Small intestine (tissue), 7 donors: ENCODE measurements around the gene PPM1J. TPM values are rescaled to one million over a fixed set of nuclear protein-coding genes. Genes with fewer than 3 reads are reported as not detected.

Experiments used
- DNase-seq, 2 donors: peaks; one replicate each; pipeline versions ENCODE4 v3.0.0 to v3.0.0-alpha.2; 2013
- FAIRE-seq: peaks from 2 replicates; lab custom pipeline; 2012; peaks lifted over from hg19 to GRCh38; lab: Jason Lieb, UNC
- H3K27ac ChIP-seq, 3 donors: one replicate each; pipeline ENCODE4 v1.5.1; 2013; ENCODE audit warnings: low read length in 2 of 3, mild to moderate bottlenecking in 2 of 3, control low read depth in 1 of 3, inconsistent platforms in 1 of 3, low read depth in 1 of 3, moderate library complexity in 1 of 3
- H3K27me3 ChIP-seq, 3 donors: one replicate each; pipeline ENCODE4 v1.6.1; 2013; ENCODE audit warnings: low read length in 3 of 3, inconsistent platforms in 1 of 3; ENCODE audit not compliant: control insufficient read depth in 3 of 3, insufficient read depth in 3 of 3
- H3K36me3 ChIP-seq, 3 donors: one replicate each; pipeline ENCODE4 v1.6.1; 2013; ENCODE audit warnings: low read length in 3 of 3, inconsistent platforms in 1 of 3, low read depth in 1 of 3, mild to moderate bottlenecking in 1 of 3, moderate library complexity in 1 of 3; ENCODE audit not compliant: control insufficient read depth in 3 of 3, insufficient read depth in 2 of 3
- H3K4me1 ChIP-seq, 3 donors: one replicate each; pipeline ENCODE4 v1.6.1; 2013; ENCODE audit warnings: low read length in 2 of 3, inconsistent platforms in 1 of 3, low read depth in 1 of 3, mild to moderate bottlenecking in 1 of 3, moderate library complexity in 1 of 3; ENCODE audit not compliant: control insufficient read depth in 3 of 3, insufficient read depth in 2 of 3
- H3K4me3 ChIP-seq, 3 donors: one replicate each; pipeline ENCODE4 v1.5.1; 2013; ENCODE audit warnings: low read length in 3 of 3, control low read depth in 1 of 3, inconsistent platforms in 1 of 3, low read depth in 1 of 3, mild to moderate bottlenecking in 1 of 3, moderate library complexity in 1 of 3
- H3K9me3 ChIP-seq, 2 donors: one replicate each; pipeline ENCODE4 v1.6.1; 2013; ENCODE audit warnings: low read depth in 1 of 2, low read length in 1 of 2; ENCODE audit not compliant: control insufficient read depth in 2 of 2, insufficient read depth in 1 of 2
- WGBS, 3 donors: extraction: QIAGEN DNeasy Blood & Tissue Kit; methylation state at CpG; one replicate each; pipeline ENCODE4 v1.1.7; 2013; 5-methylcytosine and 5-hydroxymethylcytosine counted together
- polyA plus RNA-seq, 4 donors: library from polyadenylated mRNA; stranded (reverse) in 3 of 4; unstranded in 1 of 4; fragments of 200-250 nt in 3 of 4; fragments of 120-200 nt in 1 of 4; gene quantifications; one replicate each; pipeline versions ENCODE4 v1.2.1 to v1.2.3, GENCODE V29; 2013
- donor health status: healthy with polysubstance abuse.
- donor health status: control.
- donor health status: control.
- donor health status: Bipolar disorder and iron deficiency.
- donor health status: healthy.

The PPM1J gene
- polyA plus RNA-seq, 4 donors: 0.35 to 1.00 TPM; not detected in 2

- H3K4me3 ChIP-seq: no peak overlapping the region
- 81 to 91% (median 90%) methylated on average over 11 of the region's 11 CpGs for WGBS, 3 donors
- DNase-seq (no peak), FAIRE-seq (no peak)
- peaks cover 0 to 13% (median 0%) of the 10 kb centered on the region in 3 donors for H3K4me1 ChIP-seq
- H3K36me3 ChIP-seq: no peaks in the 10 kb centered on the region
- H3K9me3 ChIP-seq: no peaks in the 10 kb centered on the region
- H3K27ac ChIP-seq: no peak overlapping the region
- peaks cover 0 to 37% (median 0%) of the 10 kb centered on the region in 3 donors for H3K27me3 ChIP-seq
Measured at GRCh38 chr1:112711670-112712069, 3.5 kb downstream of the PPM1J start.

- H3K27me3 ChIP-seq: peaks cover 0 to 37% (median 0%) of the 10 kb centered on the region in 3 donors
- FAIRE-seq (no peak), DNase-seq (no peak)
Measured at GRCh38 chr1:112711041-112711440, 4.1 kb downstream of the PPM1J start.

GRCh38 chr1:112710586-112710985 lies 4.5 kb downstream of the PPM1J start:
- DNase-seq: no peak
- no peak overlapping the region for H3K4me3 ChIP-seq
- peaks cover 0 to 37% (median 0%) of the 10 kb centered on the region in 3 donors for H3K27me3 ChIP-seq
- no peak overlapping the region for H3K27ac ChIP-seq
- peaks cover 0 to 16% (median 4%) of the 10 kb centered on the region in 3 donors for H3K4me1 ChIP-seq
- H3K36me3 ChIP-seq: no peaks in the 10 kb centered on the region
- WGBS, 3 donors: 77 to 95% (median 92%) methylated on average over 3 of the region's 3 CpGs
- no peak for FAIRE-seq
- H3K9me3 ChIP-seq: no peaks in the 10 kb centered on the region

More at GRCh38 chr1:112711041-112711440, 4.1 kb downstream of the PPM1J start:
- peaks cover 0 to 13% (median 1%) of the 10 kb centered on the region in 3 donors for H3K4me1 ChIP-seq
- no peak overlapping the region for H3K4me3 ChIP-seq
- WGBS, 3 donors: 71 to 84% (median 80%) methylated on average over 7 of the region's 7 CpGs
- no peak overlapping the region for H3K27ac ChIP-seq
- no peaks in the 10 kb centered on the region for H3K9me3 ChIP-seq
- no peaks in the 10 kb centered on the region for H3K36me3 ChIP-seq

DNA sequence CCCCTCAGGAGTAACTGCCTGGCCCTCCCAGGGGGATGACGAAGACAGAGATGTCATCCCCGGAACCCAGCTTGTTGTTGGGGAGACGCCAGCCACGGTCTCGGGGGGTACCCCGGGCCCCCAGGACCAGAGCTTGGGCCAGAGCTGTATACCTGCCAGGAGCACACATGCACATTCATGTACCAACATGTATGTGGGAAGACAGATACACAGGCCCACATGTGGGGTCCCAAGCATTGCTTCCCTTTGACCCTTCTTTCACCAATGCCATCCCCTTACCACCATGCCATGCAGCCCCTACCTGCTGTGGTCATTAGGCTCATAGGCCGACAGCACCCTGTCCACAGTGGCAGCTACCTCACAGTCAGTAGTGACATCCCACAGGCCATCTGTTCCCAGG lies 5.0 kb downstream of the PPM1J start:
- no peak for FAIRE-seq
- 90 to 91% (median 90%) methylated on average over 7 of the region's 7 CpGs for WGBS, 3 donors

GRCh38 chr1:112708489-112708888 lies 6.6 kb downstream of the PPM1J start:
- H3K36me3 ChIP-seq: peaks cover 0 to 5% (median 2%) of the 10 kb centered on the region in 3 donors
- H3K27me3 ChIP-seq: peaks cover 0 to 24% (median 0%) of the 10 kb centered on the region in 3 donors
- H3K4me1 ChIP-seq: peaks cover 5 to 27% (median 8%) of the 10 kb centered on the region in 3 donors
- no peak for FAIRE-seq
- DNase-seq: no peak
- WGBS, 3 donors: 89 to 96% (median 91%) methylated on average over 3 of the region's 3 CpGs
- H3K27ac ChIP-seq: no peak overlapping the region
- H3K9me3 ChIP-seq: no peaks in the 10 kb centered on the region
- no peak overlapping the region for H3K4me3 ChIP-seq

More for the DNA sequence above, 5.0 kb downstream of the PPM1J start:
- no peak overlapping the region for H3K27ac ChIP-seq
- H3K4me3 ChIP-seq: no peak overlapping the region
- H3K27me3 ChIP-seq: peaks cover 0 to 37% (median 0%) of the 10 kb centered on the region in 3 donors
- no peak for DNase-seq
- peaks cover 0 to 21% (median 4%) of the 10 kb centered on the region in 3 donors for H3K4me1 ChIP-seq
- no peaks in the 10 kb centered on the region for H3K9me3 ChIP-seq
- H3K36me3 ChIP-seq: no peaks in the 10 kb centered on the region

DNA sequence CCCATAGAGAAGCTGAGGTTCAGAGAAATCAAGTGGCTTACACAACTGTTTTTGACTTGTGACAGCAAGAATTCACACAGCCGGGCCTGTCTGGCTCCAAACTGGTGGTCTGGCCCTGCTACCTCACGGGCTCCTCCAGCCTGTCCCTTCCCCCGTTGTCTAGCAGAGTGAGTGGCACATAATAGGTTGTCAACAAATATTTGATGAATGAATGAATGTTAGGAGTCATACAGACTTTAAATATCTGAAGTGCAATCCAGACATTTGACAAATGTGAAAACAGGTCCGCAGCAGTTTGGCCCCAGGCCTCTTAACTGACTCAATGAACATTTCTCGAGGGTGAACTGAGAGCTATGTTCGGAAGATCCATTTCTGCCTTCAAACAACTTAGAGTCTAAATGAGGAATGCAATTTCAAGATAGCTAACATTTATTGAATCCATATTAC lies 7.1 kb downstream of the PPM1J start:
- peaks cover 6 to 31% (median 8%) of the 10 kb centered on the region in 3 donors for H3K4me1 ChIP-seq
- FAIRE-seq: no peak
- no peak overlapping the region for H3K27ac ChIP-seq
- H3K36me3 ChIP-seq: peaks cover 0 to 10% (median 3%) of the 10 kb centered on the region in 3 donors
- no peak overlapping the region for H3K4me3 ChIP-seq
- peaks cover 0 to 20% (median 0%) of the 10 kb centered on the region in 3 donors for H3K27me3 ChIP-seq
- no peak for DNase-seq
- WGBS, 3 donors: 83 to 85% (median 83%) methylated on average over 6 of the region's 6 CpGs
- no peaks in the 10 kb centered on the region for H3K9me3 ChIP-seq

DNA sequence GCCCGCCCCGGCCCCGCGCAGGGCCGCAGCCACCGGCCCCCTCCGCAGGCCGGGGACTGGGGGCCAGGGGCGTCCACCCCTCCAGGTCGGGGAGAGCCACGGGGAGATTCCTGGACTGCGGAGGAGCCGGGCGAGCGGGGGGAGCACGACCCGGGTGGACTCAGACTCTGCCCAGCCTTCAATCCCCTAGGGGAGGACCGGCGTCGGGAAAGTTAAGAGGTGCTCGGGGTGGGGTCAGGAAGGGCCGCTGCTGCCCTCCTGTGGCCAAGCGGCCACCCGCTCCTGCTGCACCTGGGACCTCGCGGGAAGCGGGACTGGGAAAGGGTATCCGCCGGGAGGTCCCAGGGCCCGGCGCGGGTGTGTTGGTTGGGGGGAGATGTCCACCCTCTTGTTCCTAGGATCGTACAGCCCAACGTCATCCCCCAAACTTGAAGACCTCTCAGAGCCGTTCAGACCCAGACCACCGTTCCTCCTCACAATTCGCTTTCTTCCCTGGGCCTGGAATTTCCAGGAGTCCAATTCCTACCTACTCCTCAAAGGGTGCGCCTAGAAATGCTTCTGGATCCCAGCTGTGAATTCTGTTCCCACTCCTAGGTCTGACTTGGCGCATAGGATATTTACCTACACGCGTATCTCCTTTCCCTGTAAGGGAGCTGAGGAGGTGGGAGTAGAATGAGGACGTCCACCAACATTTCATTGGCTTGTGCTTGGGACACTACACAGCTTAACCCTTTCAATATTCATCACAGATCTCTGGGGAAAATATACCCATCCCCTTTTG lies 7.7 kb downstream of the PPM1J start:
- peaks cover 0 to 15% (median 0%) of the 10 kb centered on the region in 3 donors for H3K27me3 ChIP-seq
- 6 to 7% (median 7%) methylated on average over 34 to 42 of the region's 42 CpGs for WGBS, 3 donors
- H3K36me3 ChIP-seq: peaks cover 2 to 16% (median 4%) of the 10 kb centered on the region in 3 donors
- H3K9me3 ChIP-seq: no peaks in the 10 kb centered on the region
- H3K27ac ChIP-seq: peak overlapping the region; percentile 68 to 95 (median 94)
- peak overlapping the region; percentile 85 to 94 (median 89) for H3K4me3 ChIP-seq
- peak; percentile 91 to 97 for DNase-seq
- H3K4me1 ChIP-seq: peaks cover 8 to 37% (median 8%) of the 10 kb centered on the region in 3 donors
- no peak for FAIRE-seq

- peak in 1 of 2 donors; percentile 77 for DNase-seq
- Histone ChIP-seq H3K4me3 (peak within 1 kb of the TSS; percentile 85 to 94 (median 89)), H3K27me3 (peaks cover 0 to 7% (median 0%) of the 10 kb centered on the region in 3 donors), H3K4me1 (peaks cover 8 to 45% (median 11%) of the 10 kb centered on the region in 3 donors), H3K36me3 (peaks cover 6 to 23% (median 6%) of the 10 kb centered on the region in 3 donors), H3K9me3 (no peaks in the 10 kb centered on the region), H3K27ac (peak within 1 kb of the TSS; percentile 94 to 96 (median 95))
- WGBS, 3 donors: 2 to 8% (median 3%) methylated on average over 33 to 61 of the region's 61 CpGs
- FAIRE-seq: no peak
Measured at GRCh38 chr1:112706505-112707220, 8.5 kb downstream of the PPM1J start, which contains the start of gene RHOC. RHOC (minus strand) TSS chr1:112707127; CDS start chr1:112703799, 3,328 bp downstream.
